Muscle layer of duodenum (tissue), 2 donors: Measurements from ENCODE around the gene WFDC1.

Experiments used
- H3K27ac ChIP-seq: one replicate; pipeline ENCODE4 v1.7.0; 2013; ENCODE audit warnings: mild to moderate bottlenecking, low read length
- H3K27me3 ChIP-seq: one replicate; pipeline ENCODE4 v1.7.0; 2013; ENCODE audit warnings: low read depth, mild to moderate bottlenecking, control low read depth, low read length
- H3K36me3 ChIP-seq, 2 donors: one replicate each; pipeline ENCODE4 v1.7.0; 2013; ENCODE audit warnings: low read length in 2 of 2, control low read depth in 1 of 2, mild to moderate bottlenecking in 1 of 2; ENCODE audit not compliant: insufficient read depth in 2 of 2, control insufficient read depth in 1 of 2
- H3K4me1 ChIP-seq, 2 donors: one replicate each; pipeline ENCODE4 v1.7.0; 2013; ENCODE audit warnings: low read length in 2 of 2, mild to moderate bottlenecking in 2 of 2, control low read depth in 1 of 2, moderate library complexity in 1 of 2; ENCODE audit not compliant: insufficient read depth in 2 of 2, control insufficient read depth in 1 of 2
- H3K4me3 ChIP-seq, 2 donors: one replicate each; pipeline ENCODE4 v1.7.0; 2013; ENCODE audit warnings: low read length in 2 of 2, low read depth in 1 of 2, mild to moderate bottlenecking in 1 of 2
- H3K9me3 ChIP-seq, 2 donors: one replicate each; pipeline ENCODE4 v1.7.0; 2013; ENCODE audit warnings: low read length in 2 of 2, control low read depth in 1 of 2, mild to moderate bottlenecking in 1 of 2; ENCODE audit not compliant: control insufficient read depth in 1 of 2
- donor health status: healthy.

WFDC1 gene

DNA sequence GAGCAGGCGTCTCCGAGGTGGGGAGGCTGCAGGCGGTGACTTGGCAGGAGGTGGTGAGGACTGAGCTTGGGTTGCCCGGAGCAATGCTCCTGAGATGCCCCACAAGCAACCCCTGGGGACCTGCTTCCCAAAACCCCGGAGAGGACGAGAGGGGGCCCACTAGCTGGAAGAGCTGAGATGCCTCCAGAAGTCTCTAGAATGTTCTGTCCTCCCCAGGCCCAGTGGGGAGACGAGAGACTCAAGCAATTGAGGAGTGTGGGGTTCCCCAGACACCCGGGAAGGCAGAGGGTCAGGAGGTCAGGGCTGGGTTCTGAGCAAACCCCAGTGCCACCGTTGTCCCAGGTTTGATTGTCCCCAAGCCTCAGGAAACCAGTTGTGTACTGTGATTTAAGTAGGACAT, 52.5 kb downstream of the WFDC1 start:
- no peak overlapping the region for H3K4me3 ChIP-seq
- H3K27me3 ChIP-seq, result no peaks in the 10 kb centered on the region
- H3K4me1 ChIP-seq, result no peaks in the 10 kb centered on the region
- no peaks in the 10 kb centered on the region for H3K9me3 ChIP-seq
- H3K36me3 ChIP-seq, result no peaks in the 10 kb centered on the region
- H3K27ac ChIP-seq, result no peak overlapping the region

DNA sequence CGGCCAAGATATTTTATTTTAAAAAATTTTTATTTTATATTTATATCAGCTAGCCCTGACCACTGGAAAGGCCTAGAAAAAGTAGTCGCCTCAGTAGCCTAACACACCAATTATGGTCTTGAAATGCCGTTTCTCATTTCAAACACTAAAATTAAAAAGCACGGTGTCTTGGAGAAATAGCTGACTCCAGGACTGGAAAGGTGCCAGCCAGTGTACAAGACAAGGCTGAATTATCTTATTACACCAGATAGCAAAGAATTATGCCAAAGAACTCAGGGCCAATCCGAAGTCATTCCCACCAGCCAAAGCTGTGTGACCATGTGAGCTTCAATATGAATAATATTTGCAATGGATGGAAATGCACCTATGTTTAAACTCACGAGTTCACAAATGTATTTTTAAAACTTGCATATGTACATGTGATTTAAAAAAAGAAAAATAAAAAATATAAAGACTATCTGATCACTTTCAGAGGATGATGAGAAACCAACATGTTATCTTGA, 53.8 kb downstream of the WFDC1 start:
- no peak overlapping the region for H3K27ac ChIP-seq

DNA sequence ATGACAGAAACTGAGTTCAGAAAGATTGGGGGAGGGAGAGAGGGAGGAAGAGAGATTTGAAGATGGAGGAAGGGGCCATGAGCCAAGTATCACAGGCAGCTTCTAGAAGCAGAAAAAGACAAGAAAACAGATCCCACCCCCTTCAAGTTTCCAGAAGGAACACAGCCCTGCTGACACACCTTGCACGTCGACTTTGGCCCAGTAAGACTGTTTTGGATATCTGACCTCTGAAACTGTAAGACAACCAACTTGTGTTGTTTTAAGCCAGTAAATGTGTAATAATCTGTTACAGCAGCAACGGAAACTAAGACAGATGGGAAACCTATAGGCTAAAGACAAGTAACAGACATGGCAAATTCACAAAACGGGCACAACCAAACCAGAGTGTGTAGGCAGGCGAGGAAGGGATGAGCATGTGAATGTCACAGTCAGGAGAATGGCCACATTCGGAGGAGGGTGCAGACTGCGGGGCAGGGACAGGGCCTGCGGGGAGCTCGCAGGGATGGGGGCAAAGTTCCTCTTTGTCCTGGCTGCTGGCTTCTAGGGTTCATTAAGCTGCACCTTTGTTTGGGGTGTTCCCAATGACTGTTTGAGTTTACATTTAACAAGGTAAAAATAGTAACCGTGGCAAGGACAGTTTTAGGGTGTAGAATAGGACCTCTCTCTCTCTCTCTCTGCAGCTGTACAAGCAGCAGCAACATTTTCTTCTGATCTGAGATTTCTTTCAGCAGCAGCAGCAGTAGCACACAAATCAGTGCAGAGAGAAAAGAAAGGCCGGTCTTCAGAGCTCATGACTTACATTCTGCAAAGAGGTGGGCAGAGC, 55.4 kb downstream of the WFDC1 start:
- Histone ChIP-seq H3K9me3 (no peaks in the 10 kb centered on the region), H3K36me3 (no peaks in the 10 kb centered on the region), H3K27me3 (no peaks in the 10 kb centered on the region), H3K27ac (no peak overlapping the region), H3K4me3 (no peak overlapping the region), H3K4me1 (no peaks in the 10 kb centered on the region)

More for the DNA sequence above, 53.8 kb downstream of the WFDC1 start:
- no peaks in the 10 kb centered on the region for H3K9me3 ChIP-seq
- H3K4me3 ChIP-seq, result no peak overlapping the region
- no peaks in the 10 kb centered on the region for H3K27me3 ChIP-seq
- H3K4me1 ChIP-seq, result no peaks in the 10 kb centered on the region
- no peaks in the 10 kb centered on the region for H3K36me3 ChIP-seq

DNA sequence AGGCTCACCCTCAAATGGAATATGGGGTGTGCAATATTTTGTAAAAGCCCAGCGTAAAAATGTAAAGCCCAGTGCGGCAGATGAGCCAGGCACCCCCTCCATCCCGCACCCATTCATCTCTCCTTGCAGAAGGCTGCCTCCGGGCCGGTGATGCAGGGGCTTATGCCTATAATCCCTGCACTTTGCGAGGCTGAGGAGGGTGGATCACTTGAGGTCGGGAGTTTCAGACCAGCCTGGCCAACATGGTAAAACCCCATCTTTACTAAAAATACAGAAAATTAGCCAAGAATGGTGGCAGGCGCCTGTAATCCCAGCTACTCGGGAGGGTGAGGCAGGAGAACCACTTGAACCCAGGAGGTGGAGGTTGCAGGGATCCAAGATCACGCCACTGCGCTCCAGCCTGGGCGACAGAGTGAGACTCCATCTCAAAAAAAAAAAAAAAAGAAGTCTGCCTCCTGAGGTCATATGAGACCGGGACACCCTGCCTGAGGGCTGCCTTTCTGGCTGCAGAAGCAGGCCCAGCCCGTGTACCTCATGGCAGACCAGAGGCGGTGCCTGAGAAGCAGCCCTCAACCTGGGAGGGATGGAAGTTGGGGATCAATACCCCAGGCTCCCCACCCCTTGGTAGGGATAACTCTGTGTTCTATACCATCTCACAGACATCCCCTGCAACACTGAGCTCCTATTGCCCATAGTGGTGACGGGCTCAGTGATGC, 56.2 kb downstream of the WFDC1 start:
- no peaks in the 10 kb centered on the region for H3K9me3 ChIP-seq
- no peak overlapping the region for H3K27ac ChIP-seq
- no peaks in the 10 kb centered on the region for H3K36me3 ChIP-seq
- H3K27me3 ChIP-seq, result no peaks in the 10 kb centered on the region
- no peaks in the 10 kb centered on the region for H3K4me1 ChIP-seq
- H3K4me3 ChIP-seq, result no peak overlapping the region

DNA sequence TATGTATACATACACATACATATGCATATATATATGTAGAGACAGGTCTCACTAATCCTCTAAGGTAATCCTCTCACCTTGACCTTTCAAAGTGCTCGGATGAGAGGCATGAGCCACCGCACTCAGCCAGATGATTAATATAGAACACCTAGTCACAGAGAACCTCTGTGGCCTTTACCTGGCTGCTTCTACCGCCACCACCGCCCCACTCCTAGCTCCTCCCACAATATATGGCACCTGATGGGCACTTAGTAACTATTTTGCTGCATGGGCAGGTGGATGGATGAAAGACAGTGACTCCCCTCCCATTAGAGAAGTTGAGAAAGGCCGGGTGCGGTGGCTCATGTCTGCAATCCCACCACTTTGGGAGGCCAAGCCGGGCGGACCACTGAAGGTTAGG, 57.0 kb downstream of the WFDC1 start:
- Histone ChIP-seq H3K27ac (no peak overlapping the region), H3K9me3 (no peaks in the 10 kb centered on the region), H3K4me3 (no peak overlapping the region), H3K27me3 (no peaks in the 10 kb centered on the region), H3K4me1 (no peaks in the 10 kb centered on the region), H3K36me3 (no peaks in the 10 kb centered on the region)

DNA sequence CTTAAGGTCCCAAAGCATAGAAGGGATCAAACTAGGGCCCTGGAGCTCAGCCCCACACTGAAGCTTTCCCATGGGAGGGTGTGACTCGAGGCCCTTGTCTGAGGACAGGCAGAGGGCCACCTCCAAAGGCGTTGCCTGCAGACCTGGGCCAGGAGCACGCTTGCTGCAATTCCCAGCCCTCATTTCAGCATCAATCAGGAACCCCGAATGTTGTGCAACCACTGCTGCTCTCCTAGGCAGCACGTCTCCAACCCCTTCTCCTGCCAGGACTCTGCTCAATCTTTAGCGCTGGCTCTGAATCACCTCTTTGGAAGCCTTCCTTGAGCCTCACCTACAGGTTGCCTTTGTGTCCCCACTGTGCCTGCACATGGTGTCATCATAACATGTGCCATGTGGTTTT, 59.6 kb downstream of the WFDC1 start:
- H3K27ac ChIP-seq, result no peak overlapping the region
- H3K36me3 ChIP-seq, result no peaks in the 10 kb centered on the region
- H3K27me3 ChIP-seq, result no peaks in the 10 kb centered on the region
- peaks cover 0 to 6% of the 10 kb centered on the region in 2 donors for H3K4me1 ChIP-seq
- no peaks in the 10 kb centered on the region for H3K9me3 ChIP-seq
- no peak overlapping the region for H3K4me3 ChIP-seq

DNA sequence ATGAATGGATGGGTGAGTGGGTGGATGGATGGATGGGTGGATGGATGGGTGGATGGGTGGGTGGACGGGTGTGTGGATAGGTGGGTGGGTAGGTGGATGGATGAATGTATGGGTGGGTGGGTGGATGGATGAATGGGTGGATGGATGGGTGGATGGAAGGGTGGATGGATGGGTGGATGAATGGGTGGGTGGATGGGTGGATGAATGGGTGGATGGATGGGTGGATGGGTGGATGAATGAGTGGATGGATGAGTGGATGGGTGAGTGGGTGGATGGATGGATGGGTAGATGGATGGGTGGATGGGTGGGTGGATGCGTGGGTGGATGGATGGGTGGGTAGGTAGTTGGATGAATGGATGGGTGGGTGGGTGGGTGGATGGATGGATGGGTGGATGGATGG, 60.5 kb downstream of the WFDC1 start:
- Histone ChIP-seq H3K27me3 (no peaks in the 10 kb centered on the region), H3K4me3 (no peak overlapping the region), H3K27ac (no peak overlapping the region), H3K4me1 (peaks cover 0 to 6% of the 10 kb centered on the region in 2 donors), H3K36me3 (no peaks in the 10 kb centered on the region), H3K9me3 (no peaks in the 10 kb centered on the region)

DNA sequence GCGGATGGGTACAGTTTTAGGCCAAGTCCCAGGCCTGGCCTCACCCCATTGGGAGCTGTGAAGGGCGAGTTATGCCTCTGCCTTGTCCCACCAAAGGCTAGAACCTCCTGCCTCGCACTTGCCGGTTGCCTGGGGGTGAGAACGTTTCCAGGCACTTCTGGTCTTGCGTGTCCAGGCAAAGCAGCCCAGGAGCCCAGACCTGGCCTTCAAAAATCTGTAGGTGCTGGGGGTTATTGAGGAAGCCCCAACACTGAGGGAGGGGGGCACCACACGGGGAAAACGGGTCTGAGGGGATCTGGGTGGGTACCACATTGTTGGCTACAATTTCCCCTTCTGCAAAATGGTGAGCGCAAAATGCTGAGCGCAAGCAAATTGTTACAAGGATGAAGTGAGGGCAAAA, 61.5 kb downstream of the WFDC1 start:
- Histone ChIP-seq H3K27me3 (no peaks in the 10 kb centered on the region), H3K9me3 (no peaks in the 10 kb centered on the region), H3K4me3 (no peak overlapping the region), H3K4me1 (peaks cover 0 to 6% of the 10 kb centered on the region in 2 donors), H3K27ac (no peak overlapping the region), H3K36me3 (no peaks in the 10 kb centered on the region)

DNA sequence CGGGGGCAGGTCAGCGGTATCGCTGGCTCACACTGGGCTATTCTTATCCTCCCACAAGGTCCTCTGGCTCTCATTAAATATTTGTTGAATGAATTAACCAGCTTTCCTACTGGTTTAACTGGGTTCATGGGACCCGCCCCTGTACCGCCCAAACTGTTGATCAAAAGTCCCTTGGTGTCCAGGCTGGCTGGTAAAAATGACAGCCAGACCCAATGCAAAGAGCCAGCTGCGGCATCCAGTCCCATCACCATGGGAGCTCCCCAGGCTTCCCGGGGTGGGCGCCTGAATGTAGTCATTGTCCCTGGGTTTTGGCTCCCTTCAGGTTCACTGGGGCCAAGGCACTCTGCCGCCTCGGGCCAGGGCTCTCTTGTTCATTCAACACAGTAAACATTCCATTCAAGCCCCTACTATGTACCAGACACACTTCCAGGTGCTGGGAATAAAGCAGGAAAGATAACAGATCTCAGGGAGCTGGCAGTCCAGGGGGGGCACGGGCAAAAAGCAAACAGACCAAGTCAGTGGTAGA, 62.0 kb downstream of the WFDC1 start:
- no peak overlapping the region for H3K4me3 ChIP-seq
- no peaks in the 10 kb centered on the region for H3K36me3 ChIP-seq
- no peaks in the 10 kb centered on the region for H3K27me3 ChIP-seq
- H3K9me3 ChIP-seq, result no peaks in the 10 kb centered on the region
- H3K4me1 ChIP-seq, result peaks cover 0 to 6% of the 10 kb centered on the region in 2 donors
- H3K27ac ChIP-seq, result no peak overlapping the region

DNA sequence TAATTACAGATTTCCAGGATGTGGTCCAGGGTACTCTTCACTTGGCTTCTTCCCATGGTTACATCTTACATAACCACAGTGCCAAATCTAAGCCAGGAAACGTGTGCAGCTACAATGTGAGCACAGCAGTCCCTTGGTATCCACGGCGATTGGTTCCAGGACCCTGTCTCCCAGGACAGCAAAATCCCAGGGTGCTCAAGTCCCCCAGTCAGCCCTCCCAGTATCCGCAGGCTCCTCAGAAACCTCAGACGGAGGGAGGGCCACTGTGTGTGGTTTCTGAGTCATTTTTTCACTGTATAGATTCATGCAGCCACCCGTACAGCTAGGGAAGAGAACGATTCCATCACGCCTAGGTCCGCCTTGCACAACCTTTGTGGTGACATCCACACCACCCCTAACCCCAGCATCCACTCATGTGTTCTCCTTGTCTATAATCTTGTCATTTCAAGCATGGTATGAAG, 62.5 kb downstream of the WFDC1 start:
- Histone ChIP-seq H3K27ac (no peak overlapping the region), H3K4me1 (peaks cover 0 to 6% of the 10 kb centered on the region in 2 donors), H3K36me3 (no peaks in the 10 kb centered on the region), H3K9me3 (no peaks in the 10 kb centered on the region), H3K4me3 (no peak overlapping the region), H3K27me3 (no peaks in the 10 kb centered on the region)

DNA sequence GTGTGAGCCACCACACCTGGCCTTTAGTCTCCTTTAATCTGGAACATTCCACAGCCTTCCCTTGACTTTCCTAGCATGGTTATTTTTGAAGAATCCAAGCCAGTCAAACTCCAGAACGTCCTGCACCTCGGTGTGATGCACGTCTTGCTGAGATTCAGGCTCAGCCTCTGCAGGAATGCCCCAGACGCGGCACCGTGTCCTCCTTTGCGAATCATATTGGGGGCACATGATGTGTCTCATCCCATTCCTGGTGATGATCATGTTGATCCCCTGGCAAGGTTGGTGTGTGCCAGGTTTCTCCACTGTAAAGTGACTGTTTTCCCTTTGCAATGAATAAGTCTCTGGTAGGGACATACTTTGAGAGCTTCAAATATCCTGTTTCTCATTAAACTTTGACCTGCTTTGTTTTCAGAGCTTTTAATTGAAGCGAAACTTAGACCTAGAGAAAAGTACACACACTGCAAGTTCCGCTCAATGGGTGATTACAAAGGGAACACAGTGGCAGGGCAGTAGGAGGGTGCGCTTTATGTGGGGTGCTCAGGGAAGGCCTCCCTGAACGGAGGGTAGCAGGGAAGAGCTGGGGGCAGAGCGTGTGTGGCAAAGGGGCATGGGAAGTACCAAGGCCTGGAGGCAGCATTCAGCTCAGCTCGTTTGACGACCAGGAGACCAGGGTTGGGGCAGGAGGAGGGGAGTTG, 64.1 kb downstream of the WFDC1 start:
- no peaks in the 10 kb centered on the region for H3K36me3 ChIP-seq
- H3K4me3 ChIP-seq, result no peak overlapping the region
- H3K4me1 ChIP-seq, result peaks cover 0 to 6% of the 10 kb centered on the region in 2 donors
- no peaks in the 10 kb centered on the region for H3K27me3 ChIP-seq
- H3K27ac ChIP-seq, result no peak overlapping the region
- H3K9me3 ChIP-seq, result no peaks in the 10 kb centered on the region
